Smooth muscle cell of trachea (primary cell): ENCODE results near the gene SDCBP2. TPM values are rescaled to one million over a fixed set of nuclear protein-coding genes. Genes with fewer than 3 reads are reported as not detected.

Source experiments
- total RNA-seq: library from RNA; depleted of rRNA; stranded (reverse); fragments of >200 nt; gene quantifications from 2 replicates; pipeline ENCODE4 v1.2.1, GENCODE V29; 2014

SDCBP2 gene, protein sequence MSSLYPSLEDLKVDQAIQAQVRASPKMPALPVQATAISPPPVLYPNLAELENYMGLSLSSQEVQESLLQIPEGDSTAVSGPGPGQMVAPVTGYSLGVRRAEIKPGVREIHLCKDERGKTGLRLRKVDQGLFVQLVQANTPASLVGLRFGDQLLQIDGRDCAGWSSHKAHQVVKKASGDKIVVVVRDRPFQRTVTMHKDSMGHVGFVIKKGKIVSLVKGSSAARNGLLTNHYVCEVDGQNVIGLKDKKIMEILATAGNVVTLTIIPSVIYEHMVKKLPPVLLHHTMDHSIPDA
- 1.9 and 2.3 TPM in 2 replicates for total RNA-seq

DNA sequence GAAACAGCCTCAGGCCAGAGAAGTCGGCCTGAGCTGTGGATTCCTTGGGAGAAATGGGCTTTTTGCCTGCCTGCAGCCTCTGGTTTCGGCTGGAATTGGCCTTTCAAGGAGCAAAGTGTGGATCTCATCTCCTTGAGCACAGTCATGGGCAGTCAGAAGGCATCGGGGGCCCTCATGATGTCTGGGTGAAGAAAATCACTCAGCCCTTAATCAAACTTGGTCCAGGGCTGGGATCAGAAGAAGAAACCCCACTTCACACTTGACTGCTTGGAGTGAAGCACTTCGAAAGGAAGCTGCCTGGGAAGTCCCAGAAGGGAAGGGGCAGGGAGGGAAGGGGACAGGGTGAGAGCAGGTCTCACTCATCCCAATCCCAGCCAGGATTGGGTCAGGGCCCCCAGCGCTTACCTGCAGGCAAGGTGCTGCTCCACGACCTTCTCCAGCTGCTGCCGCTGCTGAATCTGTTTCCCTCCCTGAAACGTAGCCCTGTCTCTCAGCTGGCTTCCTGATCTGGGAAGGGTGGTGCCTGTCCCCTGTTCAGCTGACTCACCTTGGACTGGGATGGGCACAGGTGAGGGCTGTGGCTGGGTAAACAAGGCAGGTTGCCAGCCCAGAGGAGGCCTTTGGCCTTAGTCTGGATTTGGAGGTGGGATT is at the start of gene SDCBP2:
TSS of gene SDCBP2 (minus strand) at position 460 of the 651 bp plus-strand sequence. CDS start 8,723 bp downstream, outside the sequence.

DNA sequence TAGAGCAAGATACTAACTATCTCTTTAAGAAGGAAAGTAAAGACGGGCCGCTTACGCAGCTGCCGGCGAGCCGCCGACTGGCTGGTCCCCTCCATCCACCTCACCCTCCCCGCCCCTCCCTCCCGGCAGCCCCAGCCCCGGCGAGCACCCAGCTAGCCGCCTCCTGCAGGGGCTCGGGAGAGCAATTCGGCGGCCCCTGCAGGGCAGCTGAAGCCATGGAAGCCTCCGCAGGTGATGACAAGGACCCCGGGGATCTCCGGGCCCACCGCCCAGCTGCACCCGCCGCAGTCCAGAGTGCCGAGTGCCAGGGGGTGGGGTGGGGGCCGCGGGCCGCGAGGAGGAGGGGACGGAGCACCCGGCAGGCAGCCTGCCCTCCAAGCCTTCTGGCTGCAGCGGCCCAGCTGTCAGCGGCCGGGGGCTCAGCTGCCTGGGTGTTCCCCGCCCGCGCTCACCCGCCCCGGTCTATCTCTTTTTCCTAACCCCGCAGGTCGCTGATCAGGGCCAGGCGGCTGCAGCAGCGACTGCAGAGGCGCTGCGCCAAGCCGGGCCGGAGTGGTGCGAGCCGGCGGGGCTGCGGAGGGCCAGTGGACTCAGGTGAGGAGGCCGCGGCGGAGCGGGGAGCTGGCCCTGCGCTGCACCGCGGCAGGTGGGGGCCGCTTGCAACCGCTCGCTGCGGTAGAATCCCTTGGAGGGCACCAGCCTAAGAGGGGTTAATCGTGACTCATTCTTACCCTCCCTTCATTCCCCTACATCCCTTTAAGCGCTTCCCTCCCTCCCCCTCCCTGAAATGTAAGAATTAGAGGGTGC is 62.6 kb downstream of the SDCBP2 start, which contains the start of gene SNPH:
TSS of gene SNPH (plus strand) at position 128 of the 807 bp plus-strand sequence. CDS start 29,946 bp downstream, outside the sequence.

Other genes starting within 250 kb of the SDCBP2 start
- gene PSMF1, start 210.5 kb downstream of the SDCBP2 start, total RNA-seq = 35.9 and 40.7 TPM in 2 replicates
- gene TMEM74B, start 144.2 kb downstream of the SDCBP2 start, total RNA-seq = 0.15 TPM in 1 of 2 replicates, not detected in the other
- under 0.01 TPM in 2 replicates for gene C20orf202, start 125.7 kb downstream of the SDCBP2 start, total RNA-seq
- gene RAD21L1, start 103.1 kb downstream of the SDCBP2 start, total RNA-seq = under 0.01 TPM in 1 of 2 replicates, not detected in the other
- gene SNPH, start 62.8 kb downstream of the SDCBP2 start, total RNA-seq = 12.8 and 22.7 TPM in 2 replicates
- gene FKBP1A, start 63.9 kb upstream of the SDCBP2 start, total RNA-seq = 156 and 174 TPM in 2 replicates
- gene NSFL1C, start 137.7 kb upstream of the SDCBP2 start, total RNA-seq = 19.8 and 35.3 TPM in 2 replicates
- gene SIRPB2, start 162.3 kb upstream of the SDCBP2 start, total RNA-seq = not detected in 2 replicates
- gene SIRPD, start 228.6 kb upstream of the SDCBP2 start, total RNA-seq = not detected in 2 replicates